OCI-M1 (cell line): Measurements from ENCODE around the gene CACNA1B.

Experiments
- DNase-seq: peaks from one replicate; lab custom pipeline; 2025; lab: John Stamatoyannopoulos, UW

CACNA1B gene

DNA sequence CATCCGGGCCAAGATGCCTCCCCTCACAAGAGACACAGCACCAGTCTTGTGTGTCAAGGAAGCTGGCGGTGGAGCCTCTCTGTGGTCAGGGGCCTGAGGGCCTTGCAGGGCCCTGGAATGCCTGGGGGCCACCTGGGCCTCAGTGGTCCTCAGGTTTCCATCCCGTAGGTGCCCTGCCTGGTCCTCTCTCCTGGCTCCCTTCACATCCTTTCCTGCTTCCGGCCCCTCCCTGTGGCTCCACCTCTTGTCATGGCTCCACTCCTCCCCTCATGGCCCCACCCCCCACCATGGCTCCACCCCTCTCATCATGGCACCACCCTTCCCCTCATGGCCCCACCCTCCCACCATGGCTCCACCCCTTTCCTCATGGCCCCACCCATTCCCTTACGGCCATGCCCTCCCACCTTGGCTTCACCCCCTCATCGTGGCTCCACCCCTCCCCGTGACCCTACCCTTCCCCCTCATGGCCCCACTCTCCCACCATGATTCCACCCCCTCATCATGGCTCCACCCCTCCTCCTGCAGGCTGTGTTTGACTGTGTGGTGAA, 175.8 kb downstream of the CACNA1B start:
- DNase-seq: no peak

DNA sequence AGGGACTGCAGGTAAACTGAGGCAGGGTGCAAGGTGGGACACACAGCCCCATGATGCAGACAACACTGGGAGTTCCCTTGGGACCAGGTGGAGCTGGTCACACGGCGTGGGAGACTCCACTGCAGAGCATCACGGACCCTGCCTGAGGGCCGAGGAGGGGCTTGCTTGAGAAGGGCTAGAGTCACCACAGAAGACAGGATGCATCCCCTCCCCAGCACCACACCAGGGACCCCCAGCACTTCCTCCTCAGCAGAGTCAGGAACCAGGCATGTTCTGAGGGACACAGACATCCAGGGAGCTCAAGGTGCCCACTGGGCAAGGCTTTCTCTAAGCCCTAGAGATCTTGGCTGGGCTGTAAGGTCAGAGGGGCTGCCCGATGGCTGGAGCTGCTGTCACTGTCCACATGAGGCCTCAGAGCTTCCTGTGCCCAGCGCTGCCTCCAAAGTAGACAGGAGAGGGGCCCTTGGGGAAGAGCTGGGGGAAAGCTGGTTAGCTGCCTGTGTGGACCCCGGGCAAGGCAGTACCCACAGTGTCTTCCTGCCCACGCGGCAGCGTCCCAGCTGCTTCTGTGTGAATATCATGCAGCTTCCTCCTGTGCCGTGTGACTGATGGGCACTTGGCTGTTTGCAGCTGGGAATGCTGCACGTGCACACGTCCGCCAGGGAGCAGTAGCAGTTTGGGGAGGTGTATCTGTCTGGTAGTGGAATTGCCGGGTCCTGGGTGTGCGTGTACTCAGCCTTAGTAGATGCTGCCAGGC, 176.6 kb downstream of the CACNA1B start:
- no peak for DNase-seq

DNA sequence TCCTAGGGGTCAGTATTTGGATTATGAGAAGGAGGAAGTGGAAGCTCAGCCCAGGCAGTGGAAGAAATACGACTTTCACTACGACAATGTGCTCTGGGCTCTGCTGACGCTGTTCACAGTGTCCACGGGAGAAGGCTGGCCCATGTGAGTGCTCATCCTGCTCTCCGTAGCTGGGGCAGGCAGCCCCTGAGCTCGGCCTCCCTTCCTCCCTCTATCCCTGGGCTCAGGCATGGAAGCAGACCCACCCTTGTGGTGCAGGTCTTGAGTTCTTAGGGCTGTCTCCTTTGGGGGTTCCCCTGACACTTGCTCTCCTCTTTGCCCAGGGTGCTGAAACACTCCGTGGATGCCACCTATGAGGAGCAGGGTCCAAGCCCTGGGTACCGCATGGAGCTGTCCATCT, 180.1 kb downstream of the CACNA1B start:
- no peak for DNase-seq

- DNase-seq: no peak
These were observed 180.6 kb downstream of the CACNA1B start for GRCh38 chr9:138058181-138058580.

- no peak for DNase-seq
These were observed 181.6 kb downstream of the CACNA1B start for GRCh38 chr9:138059196-138059595.

DNA sequence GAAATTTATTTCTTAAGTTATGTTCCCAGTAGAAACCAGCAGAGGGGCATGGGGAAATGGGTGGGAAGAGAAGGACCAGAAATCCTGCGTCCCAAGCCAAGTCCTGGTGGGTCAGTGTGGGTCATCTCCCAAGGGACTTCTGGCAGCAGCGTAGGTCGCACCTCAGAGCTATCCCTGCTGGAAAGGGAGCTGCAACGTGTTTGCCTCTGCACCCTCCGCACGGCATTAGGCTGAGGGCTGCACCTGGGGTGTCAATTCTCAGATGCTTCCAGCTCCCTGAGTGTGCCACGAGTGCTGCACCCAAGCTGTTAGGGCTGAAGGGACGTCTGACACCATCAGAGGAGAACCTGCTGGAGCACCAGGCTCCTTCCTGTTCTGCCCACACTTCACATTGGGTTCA, 182.8 kb downstream of the CACNA1B start:
- DNase-seq: no peak

GRCh38 chr9:138060881-138061280, 183.3 kb downstream of the CACNA1B start:
- DNase-seq: no peak

DNA sequence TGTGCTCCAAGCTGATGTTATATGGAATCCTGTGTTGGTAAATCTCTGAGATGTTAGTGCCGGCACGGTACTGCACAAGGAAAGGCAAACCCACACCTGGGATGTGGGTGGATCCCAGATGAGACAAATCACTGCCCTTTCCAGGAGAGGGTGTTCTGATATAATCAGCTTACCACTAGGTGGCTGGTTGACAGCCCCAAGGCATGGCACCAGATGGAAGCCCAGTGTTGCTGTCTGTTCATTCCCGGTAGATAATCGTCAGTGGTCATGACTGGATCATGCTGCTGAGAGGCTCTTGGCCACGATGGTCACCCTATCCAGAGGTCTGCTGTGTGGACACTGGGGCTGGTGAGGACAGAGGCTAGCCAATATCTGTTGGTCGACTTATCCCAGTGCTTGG, 184.0 kb downstream of the CACNA1B start:
- no peak for DNase-seq

GRCh38 chr9:138062196-138062595, 184.6 kb downstream of the CACNA1B start:
- DNase-seq: no peak

DNA sequence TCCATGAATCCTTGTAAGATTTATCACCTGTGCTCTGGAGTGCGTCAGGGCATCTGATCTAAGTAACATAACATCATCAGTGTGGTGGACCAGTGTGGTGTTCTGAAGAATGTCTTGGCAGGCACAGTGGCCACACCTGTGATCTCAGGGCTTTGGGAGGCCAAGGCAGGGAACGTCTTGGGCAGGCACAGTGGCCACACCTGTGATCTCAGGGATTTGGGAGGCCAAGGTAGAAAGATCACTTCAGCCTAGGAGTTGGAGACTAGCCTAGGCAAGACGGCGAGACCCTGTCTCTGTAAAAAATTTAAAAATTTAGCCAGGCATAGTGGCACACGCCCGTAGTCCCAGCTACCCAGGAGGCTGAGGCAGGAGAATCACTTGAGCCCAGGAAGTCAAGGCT, 185.5 kb downstream of the CACNA1B start:
- no peak for DNase-seq

- DNase-seq: no peak
These were observed 186.2 kb downstream of the CACNA1B start for GRCh38 chr9:138063785-138064184.

DNA sequence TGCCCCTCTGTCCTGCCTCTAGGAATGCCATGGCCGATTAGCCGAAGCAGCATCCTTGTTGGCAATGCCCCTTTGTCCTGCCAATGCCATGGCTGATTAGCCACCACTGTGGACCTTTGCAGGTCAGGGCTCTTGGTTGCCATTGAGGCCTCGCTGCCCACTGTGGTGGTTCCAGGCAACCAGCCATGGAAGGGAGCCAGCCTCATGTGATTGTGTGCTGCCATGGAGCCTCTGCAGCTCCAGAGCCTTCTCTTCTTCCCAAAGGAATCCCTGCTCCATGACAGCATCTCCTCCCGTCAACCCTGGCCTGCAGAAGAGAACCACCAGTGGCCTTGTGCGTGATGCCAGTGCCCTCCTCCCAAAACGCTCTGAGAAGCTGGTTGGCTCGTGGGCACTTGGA, 187.0 kb downstream of the CACNA1B start:
- no peak for DNase-seq

DNA sequence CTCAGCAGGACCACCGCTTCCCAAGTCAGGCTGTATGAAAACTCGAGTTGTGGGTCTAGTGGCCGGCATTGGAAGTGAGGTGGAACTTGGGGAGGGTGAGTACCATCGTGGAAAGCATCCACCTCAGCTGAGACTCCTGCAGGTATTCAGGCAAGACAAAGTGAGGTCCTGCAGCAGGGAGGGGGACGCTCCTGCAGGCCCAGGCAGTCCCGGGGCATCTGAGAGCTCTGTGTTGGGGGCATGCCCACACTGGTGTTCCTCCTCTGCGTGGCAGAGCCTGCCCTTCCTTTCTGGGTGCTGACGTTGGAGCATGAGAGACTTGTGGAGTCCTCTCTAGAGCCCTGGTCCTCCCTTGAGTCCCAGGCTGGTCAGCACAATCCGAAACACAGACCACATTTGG, 187.7 kb downstream of the CACNA1B start:
- DNase-seq: no peak

- no peak for DNase-seq
These were observed 188.5 kb downstream of the CACNA1B start for GRCh38 chr9:138066049-138066448.

DNA sequence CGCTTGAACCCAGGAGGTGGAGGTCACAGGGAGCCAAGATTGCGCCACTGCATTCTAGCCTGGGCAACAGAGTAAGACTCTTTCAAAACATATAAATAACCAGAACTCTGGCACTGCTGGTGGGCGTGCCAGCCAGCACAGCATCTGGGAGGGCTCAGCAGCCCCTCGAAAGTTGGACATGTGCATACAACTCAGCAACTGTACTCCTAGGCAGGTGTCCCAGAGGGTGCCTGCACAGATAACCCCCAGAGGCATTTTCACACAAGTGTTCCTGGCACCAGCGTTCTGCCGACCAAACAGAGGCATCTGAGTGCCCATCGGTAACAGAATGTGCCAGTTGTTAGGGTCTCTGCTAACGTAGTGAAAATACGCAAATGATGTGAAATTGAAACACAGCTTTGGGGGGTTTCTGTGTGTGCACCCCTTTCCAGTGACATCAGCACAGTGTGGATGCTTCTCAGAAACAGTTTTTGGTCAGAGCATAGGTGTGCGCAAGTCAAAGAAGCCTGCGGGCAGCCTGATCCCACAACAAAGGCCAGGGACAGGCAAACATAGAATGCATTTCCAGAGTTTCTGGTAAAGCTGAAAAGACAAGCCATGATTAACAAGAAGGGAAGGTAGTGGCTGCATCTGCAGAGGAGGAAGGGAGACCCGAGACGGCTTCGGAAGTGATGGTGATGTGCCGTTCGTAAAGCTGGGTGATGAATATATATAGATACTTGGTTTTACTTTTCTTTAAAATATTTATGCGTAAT, 190.2 kb downstream of the CACNA1B start:
- no peak for DNase-seq

DNA sequence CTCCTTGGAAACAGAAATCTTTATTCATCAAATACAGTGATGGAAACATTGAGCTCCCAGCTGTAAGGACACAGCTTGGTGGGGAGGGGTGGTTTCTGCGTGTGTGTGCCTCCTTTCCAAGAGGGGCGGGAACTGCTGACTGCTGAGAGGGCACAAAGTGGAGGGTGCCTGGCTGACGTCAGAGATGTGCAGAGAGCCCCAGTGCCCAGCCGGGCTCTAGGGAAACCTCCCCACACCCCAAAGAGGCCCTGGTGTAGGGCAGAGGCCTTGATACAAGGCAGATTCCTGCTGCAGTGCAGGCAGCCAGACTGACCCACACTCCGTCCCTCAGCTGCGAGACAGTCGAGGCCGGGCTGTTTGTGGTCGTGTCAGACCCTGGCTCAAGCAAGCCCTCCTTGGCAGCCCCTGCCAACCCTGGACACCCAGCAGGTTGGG, 191.0 kb downstream of the CACNA1B start:
- no peak for DNase-seq

- no peak for DNase-seq
These were observed 192.3 kb downstream of the CACNA1B start for GRCh38 chr9:138069731-138070456.

- no peak for DNase-seq
These were observed 193.2 kb downstream of the CACNA1B start for GRCh38 chr9:138070815-138071214.

- no peak for DNase-seq
These were observed 193.7 kb downstream of the CACNA1B start for GRCh38 chr9:138071292-138071691.

- DNase-seq: no peak
These were observed 194.1 kb downstream of the CACNA1B start for GRCh38 chr9:138071731-138072130.

DNA sequence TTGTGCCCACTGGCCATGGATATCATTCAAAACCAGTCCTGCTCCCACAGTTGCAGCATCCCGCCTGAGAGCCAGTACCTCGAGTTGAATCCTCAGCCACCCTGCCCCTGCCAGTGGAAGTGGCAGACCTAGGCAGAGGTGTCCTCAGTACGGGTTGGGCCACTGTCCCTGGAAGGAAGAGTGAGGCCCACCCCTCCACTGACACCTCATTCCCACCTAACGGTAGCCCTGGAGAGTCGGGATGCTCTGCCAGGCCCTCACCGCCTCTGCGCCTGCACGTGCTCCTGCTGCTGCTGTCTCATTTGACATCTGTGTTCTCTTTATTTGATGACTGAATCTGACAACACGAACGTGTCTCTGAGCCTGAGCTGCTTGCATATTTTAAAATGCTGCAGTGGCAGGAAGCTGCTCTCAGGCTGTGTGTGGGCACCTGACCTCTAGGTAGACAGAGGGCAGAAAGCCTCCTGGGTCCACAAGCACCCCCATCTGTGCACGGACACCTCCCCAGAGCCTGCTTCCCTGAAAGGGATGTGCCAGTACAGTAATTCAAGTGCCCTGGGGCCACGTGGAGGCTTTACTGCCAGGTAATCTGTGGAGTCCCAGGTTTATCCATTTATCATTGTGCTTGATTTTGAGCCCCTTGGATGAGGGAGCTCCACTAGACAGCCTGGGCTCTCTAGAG, 194.7 kb downstream of the CACNA1B start:
- no peak for DNase-seq

- DNase-seq: no peak
These were observed 195.3 kb downstream of the CACNA1B start for GRCh38 chr9:138072897-138073296.
